GM19099 (cell line): ENCODE results near the gene GNG14.
A peak's percentile ranks its signal among the peaks of the same experiment; 100 is the strongest.

ENCODE experiments used
- POLR2A ChIP-seq: IDR thresholded peaks from 3 replicates; pipeline ENCODE4 v1.6.1; 2011; ENCODE audit warnings: low read depth; ENCODE audit not compliant: insufficient read length; ENCODE audit errors: extremely low read depth

Gene GNG14

DNA sequence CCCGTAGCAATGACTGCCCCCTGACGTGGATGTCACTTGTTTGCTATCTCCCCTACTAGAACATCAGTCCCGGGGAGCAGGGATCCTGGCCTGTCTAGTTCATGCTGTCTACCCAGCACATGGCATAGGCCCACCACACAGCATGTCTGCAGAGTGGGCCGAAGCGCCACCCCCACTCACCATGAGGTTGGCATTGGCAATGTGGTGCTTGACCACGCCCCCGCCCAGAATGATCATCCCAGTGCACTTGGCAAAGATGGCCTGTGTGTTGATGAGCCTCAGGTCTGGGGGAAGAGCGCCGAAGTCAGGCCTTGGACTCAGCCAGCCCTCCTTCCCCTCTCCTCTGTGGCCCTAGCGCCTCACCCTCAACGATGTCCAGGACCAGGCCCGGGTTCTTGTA is 10.9 kb upstream of the GNG14 start:
- no peak for TF ChIP-seq POLR2A

GRCh38 chr19:12680034-12680433 is 7.8 kb upstream of the GNG14 start:
- TF ChIP-seq POLR2A: no peak

- peak; percentile 79 for TF ChIP-seq POLR2A
Measured at GRCh38 chr19:12681074-12681987, 6.5 kb upstream of the GNG14 start, which contains the start of gene DHPS. Gene DHPS (minus strand): TSS chr19:12681880. CDS start chr19:12681766, 114 bp downstream.

DNA sequence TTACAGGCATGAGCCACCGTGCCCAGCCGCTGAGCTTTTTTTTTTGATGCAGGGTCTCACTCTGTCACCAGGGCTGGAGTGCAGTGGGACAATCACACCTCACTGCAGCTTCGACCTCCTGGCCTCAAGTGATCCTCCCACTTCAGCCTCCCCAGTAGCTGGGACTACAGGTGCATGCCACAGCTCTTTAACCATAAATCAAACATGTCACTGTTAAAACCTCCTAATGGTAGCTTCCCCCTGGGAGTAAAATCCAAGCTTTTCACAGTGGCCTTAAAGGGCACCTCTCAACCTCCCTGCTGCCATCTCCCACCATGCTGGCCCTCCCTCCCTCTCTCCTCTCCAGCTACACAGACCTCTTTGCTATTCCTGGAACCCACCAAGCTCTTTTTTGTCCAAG is 2.0 kb upstream of the GNG14 start:
- no peak for TF ChIP-seq POLR2A

GRCh38 chr19:12689012-12689411 is 1.2 kb downstream of the GNG14 start:
- TF ChIP-seq POLR2A: no peak

- no peak for TF ChIP-seq POLR2A
Measured at GRCh38 chr19:12689581-12690216, 1.9 kb downstream of the GNG14 start.

DNA sequence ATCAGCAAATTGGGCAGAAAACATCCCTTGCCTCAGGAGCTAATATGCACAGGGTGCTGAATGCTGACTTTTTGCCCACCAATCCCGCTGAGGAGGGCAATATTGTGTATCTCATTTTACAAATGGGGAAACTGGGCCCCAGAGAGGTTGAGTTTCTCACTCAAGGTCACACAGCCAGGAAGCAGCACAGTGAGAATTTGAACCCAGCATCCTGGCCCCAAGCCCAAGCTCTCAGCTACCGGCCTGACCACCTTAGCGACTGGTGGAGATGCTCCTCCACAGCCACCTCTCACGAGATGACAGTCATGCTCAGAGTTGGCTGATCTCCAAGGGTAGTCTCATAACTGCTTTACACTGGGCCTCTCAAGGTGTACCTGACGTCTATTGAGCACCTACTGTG is 5.2 kb downstream of the GNG14 start:
- no peak for TF ChIP-seq POLR2A

GRCh38 chr19:12694641-12695040 is 6.8 kb downstream of the GNG14 start:
- no peak for TF ChIP-seq POLR2A

DNA sequence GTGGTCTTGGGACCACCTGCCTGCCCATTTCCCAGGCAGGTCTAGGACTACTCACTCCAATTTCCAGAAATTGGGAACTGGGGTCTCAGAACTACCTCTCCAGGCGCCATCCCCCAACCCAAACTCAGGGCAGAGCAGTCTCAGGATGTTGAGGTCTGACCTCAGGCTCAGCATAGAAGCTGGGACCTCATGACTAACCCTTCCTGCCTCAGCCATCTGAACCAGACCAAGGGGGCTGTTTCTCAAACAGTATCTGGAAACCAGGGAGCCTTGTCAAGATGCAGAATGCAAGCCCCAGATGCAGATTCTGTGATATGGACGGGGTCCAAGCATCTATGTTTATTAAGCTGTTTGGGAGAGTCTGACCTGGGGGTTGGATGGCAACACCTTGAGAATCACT is 7.3 kb downstream of the GNG14 start:
- TF ChIP-seq POLR2A: no peak

DNA sequence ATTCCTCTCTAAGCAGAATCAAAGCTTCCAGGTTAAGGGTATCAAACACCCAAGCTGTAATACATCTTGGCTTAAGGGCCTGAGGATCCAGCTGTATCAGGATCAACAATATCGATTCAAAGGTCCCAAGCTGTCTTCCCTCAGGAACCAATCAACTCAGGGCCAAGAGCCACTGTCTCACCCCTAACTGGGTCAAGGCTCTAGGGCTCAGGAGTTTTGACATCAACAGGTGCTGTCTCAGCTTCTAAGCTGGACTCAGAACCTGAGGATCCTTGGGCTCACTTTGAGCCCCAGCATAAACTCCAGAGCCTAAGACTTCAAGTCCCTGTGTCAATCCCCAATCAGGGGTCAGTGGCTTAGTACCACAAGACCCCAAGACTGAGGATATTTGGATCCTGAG is 7.7 kb downstream of the GNG14 start:
- TF ChIP-seq POLR2A: no peak

DNA sequence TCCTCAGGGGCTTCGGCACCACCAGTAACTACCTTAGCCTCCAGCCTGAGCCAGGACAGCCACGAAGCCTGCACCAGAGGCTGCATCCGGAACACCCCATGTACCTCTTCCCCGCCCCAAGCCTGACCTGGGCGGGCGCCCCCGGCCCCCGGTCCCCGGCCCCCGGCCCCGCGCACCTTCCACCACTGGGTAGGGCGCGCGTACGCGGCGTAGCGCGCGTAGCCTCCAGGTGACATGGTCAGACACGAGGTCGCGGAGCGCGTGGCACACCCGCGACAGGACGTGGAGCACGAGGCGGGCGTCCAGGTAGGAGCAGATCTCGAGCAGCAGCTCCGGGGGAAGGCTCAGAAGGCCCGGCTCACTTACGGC is 8.2 kb downstream of the GNG14 start:
- no peak for TF ChIP-seq POLR2A

DNA sequence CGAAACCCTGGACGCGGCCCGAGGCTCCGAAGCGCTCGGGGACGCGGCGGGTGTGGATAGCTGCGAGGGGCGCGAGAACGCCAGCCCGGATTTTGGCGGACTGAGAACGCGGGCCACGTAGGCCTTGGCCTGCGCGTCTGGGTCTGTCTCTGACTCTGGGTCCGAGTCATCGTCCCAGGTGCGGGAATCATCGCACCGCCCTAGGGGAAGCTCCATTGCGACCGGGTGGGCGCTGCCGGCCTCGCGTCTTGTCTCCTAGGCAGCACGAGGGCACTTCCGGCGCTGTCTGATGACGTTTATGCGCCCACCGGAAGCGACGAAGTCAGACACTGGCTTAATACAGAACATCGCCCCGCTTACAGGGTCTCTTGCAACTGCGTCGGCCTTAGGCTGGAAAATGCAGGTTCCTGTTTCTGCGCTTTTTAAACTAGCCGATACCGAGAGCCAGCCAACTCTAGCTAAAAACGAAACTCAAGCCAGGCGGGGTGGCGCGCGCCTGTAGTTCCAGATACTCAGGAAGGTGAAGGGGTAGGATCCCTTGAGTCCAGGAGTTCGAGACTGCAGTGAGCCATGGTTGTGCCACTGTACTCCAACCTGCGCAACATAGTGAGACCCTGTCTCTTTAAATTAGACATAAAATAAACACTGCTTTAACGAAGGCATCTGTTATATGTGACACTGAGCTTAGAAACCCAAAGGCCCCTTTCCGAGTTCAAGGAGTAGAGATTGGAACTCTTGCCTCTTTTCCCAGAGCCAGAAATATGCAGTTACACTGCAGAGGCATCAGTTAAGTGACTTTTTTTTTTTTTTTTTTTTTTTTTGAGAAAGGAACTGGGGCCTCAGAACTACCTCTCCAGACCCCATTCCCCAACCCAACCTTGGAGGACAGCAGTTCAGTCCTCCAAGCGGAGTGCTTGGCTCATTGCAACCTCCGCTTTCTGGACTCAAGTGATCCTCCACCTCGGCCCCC is 8.9 kb downstream of the GNG14 start, which contains the start of gene FBXW9:
FBXW9 (minus strand) TSS at position 266 of the 970 bp plus-strand sequence; CDS start at position 216, 50 bp downstream.
- peak; percentile 85 for TF ChIP-seq POLR2A

GRCh38 chr19:12698138-12698537 is 10.3 kb downstream of the GNG14 start:
- TF ChIP-seq POLR2A: no peak

- no peak for TF ChIP-seq POLR2A
Measured at GRCh38 chr19:12701596-12702282, 13.9 kb downstream of the GNG14 start.
